Measurements from ENCODE around the gene ABCC8. TPM values are rescaled to one million over a fixed set of nuclear protein-coding genes. Genes with fewer than 3 reads are reported as not detected.

Gene ABCC8
- total RNA-seq, 1 experiment from 2014 or later, result not detected

- intact Hi-C loops (cut with micrococcal nuclease; ENCODE audit: unreplicated experiment), result no loop called here
- Histone ChIP-seq H3K27ac (ENCODE audit: low read depth, low read length, poor library complexity, severe bottlenecking) (no peak overlapping the region), H3K27me3 (replicated peaks; ENCODE audit: insufficient read depth, low read depth, low read length, poor library complexity) (no peaks in the 10 kb centered on the region), H3K4me3 (ENCODE audit: low read depth, low read length, poor library complexity, severe bottlenecking) (no peak overlapping the region), H3K36me3 (ENCODE audit: insufficient read depth, low read length, poor library complexity, severe bottlenecking) (peaks cover 18% of the 10 kb centered on the region), H3K9me3 (ENCODE audit: low read depth, low read length, poor library complexity, severe bottlenecking) (peaks cover 26% of the 10 kb centered on the region), H3K4me1 (ENCODE audit: insufficient read depth, low read length, poor library complexity, severe bottlenecking) (no peaks in the 10 kb centered on the region)
- TF ChIP-seq EZH2 (IDR thresholded peaks at IDR 0.05; ENCODE audit: borderline replicate concordance, low read depth, low read length, poor library complexity, severe bottlenecking), result no peak
- no peak for TF ChIP-seq CTCF (conservative IDR thresholded peaks at IDR 0.05; ENCODE audit: low read depth, low read length)
- ChIA-PET CTCF (no interaction called here), POLR2A (ENCODE audit: low non-redundant PET) (no interaction called here)
- DNase-seq (ENCODE audit: low spot score), result no peak
- no TSS peak for BruUV-seq (replicated peaks)
Observed at GRCh38 chr11:17369684-17370243, 106.9 kb downstream of the ABCC8 start.

GRCh38 chr11:17369094-17369493 is 107.6 kb downstream of the ABCC8 start:
- no TSS peak for BruUV-seq (replicated peaks)
- Histone ChIP-seq H3K27ac (ENCODE audit: low read depth, low read length, poor library complexity, severe bottlenecking) (no peak overlapping the region), H3K4me3 (ENCODE audit: low read depth, low read length, poor library complexity, severe bottlenecking) (no peak overlapping the region), H3K4me1 (ENCODE audit: insufficient read depth, low read length, poor library complexity, severe bottlenecking) (no peaks in the 10 kb centered on the region), H3K36me3 (ENCODE audit: insufficient read depth, low read length, poor library complexity, severe bottlenecking) (peaks cover 18% of the 10 kb centered on the region), H3K27me3 (replicated peaks; ENCODE audit: insufficient read depth, low read depth, low read length, poor library complexity) (no peaks in the 10 kb centered on the region), H3K9me3 (ENCODE audit: low read depth, low read length, poor library complexity, severe bottlenecking) (peaks cover 26% of the 10 kb centered on the region)
- intact Hi-C loops (cut with micrococcal nuclease; ENCODE audit: unreplicated experiment), result no loop called here
- DNase-seq (ENCODE audit: low spot score), result no peak
- POLR2A ChIA-PET (ENCODE audit: low non-redundant PET), result no interaction called here
- TF ChIP-seq CTCF (conservative IDR thresholded peaks at IDR 0.05; ENCODE audit: low read depth, low read length) (no peak), EZH2 (IDR thresholded peaks at IDR 0.05; ENCODE audit: borderline replicate concordance, low read depth, low read length, poor library complexity, severe bottlenecking) (no peak)
- CTCF ChIA-PET, result no interaction called here

- Histone ChIP-seq H3K36me3 (ENCODE audit: insufficient read depth, low read length, poor library complexity, severe bottlenecking) (peaks cover 18% of the 10 kb centered on the region), H3K27ac (ENCODE audit: low read depth, low read length, poor library complexity, severe bottlenecking) (no peak overlapping the region), H3K27me3 (replicated peaks; ENCODE audit: insufficient read depth, low read depth, low read length, poor library complexity) (no peaks in the 10 kb centered on the region), H3K4me1 (ENCODE audit: insufficient read depth, low read length, poor library complexity, severe bottlenecking) (no peaks in the 10 kb centered on the region), H3K9me3 (ENCODE audit: low read depth, low read length, poor library complexity, severe bottlenecking) (peaks cover 26% of the 10 kb centered on the region), H3K4me3 (ENCODE audit: low read depth, low read length, poor library complexity, severe bottlenecking) (no peak overlapping the region)
- POLR2A ChIA-PET (ENCODE audit: low non-redundant PET), result no interaction called here
- TF ChIP-seq CTCF (conservative IDR thresholded peaks at IDR 0.05; ENCODE audit: low read depth, low read length) (no peak), EZH2 (IDR thresholded peaks at IDR 0.05; ENCODE audit: borderline replicate concordance, low read depth, low read length, poor library complexity, severe bottlenecking) (no peak)
- DNase-seq (ENCODE audit: low spot score), result no peak
- CTCF ChIA-PET, result no interaction called here
- no TSS peak for BruUV-seq (replicated peaks)
- intact Hi-C loops (cut with micrococcal nuclease; ENCODE audit: unreplicated experiment), result no loop called here
Observed at GRCh38 chr11:17368551-17368950, 108.1 kb downstream of the ABCC8 start.
